Left forelimb (tissue), 1 donor: ENCODE results near the gene CMSS1.
"Not testable (repeated sequence)": the region's sequence is repeated elsewhere in the genome, so short reads cannot be mapped to it uniquely, and the experiment has no call there.

ENCODE experiments used
- DNase-seq: peaks from one replicate; pipeline ENCODE4 v3.0.0-alpha.2; 2018; ENCODE audit warnings: low spot score

Gene CMSS1

GRCh38 chr3:100083209-100083608, 265.5 kb downstream of the CMSS1 start:
- DNase-seq: no peak

DNA sequence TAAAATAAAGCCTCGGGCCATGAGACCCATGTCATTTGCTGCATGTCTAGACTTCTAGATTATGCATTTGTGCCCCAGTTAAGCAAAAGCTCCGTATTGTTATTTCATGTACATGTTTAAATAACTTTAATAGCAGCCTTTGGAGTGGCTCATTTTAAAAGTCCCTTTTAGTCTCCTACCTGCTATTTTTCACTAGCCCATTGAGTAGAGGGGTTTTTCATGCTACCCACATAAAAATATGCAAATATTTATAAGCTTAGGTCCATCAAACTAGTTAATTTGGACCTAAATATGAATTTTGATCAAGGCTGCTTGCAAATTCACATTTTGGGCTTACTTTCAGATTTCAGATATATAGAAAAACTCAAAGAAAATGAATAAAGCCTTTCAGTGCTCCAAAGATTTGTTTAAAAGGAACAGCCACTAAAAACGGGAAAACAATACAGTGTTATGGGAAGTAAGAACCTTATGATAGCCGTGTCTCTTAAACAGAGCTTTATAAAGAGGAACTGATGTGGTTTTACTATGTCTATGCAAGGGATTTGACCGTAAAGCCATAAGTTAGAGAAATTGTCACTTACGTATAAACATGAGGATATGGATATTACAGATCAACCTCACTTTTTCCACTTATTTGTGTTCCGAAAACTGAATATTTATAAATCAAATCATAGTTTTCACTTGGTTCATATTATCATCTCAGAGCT, 266.6 kb downstream of the CMSS1 start:
- DNase-seq: no peak

GRCh38 chr3:100086401-100086800, 268.7 kb downstream of the CMSS1 start:
- no peak for DNase-seq

DNA sequence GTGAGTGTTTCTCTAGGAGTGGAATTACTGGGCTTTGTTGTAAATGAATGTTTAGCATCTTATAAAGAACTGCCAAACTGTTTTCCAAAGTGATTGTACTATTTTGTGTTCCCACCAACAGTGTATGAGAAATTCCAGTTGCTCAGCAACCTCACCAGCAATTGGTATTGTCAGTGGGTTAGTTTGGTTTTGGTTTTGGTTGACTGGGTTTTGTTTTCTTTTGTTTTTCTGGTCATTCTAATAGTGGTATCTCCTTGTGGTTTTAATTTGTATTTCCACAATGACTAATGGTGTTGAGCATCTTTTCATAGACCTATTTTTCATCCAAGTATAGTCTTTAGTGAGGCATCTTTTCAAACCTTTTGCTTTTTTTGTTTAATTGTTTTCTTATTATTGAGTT, 269.5 kb downstream of the CMSS1 start:
- DNase-seq: no peak

GRCh38 chr3:100088735-100089368, 271.2 kb downstream of the CMSS1 start:
- DNase-seq: no peak

DNA sequence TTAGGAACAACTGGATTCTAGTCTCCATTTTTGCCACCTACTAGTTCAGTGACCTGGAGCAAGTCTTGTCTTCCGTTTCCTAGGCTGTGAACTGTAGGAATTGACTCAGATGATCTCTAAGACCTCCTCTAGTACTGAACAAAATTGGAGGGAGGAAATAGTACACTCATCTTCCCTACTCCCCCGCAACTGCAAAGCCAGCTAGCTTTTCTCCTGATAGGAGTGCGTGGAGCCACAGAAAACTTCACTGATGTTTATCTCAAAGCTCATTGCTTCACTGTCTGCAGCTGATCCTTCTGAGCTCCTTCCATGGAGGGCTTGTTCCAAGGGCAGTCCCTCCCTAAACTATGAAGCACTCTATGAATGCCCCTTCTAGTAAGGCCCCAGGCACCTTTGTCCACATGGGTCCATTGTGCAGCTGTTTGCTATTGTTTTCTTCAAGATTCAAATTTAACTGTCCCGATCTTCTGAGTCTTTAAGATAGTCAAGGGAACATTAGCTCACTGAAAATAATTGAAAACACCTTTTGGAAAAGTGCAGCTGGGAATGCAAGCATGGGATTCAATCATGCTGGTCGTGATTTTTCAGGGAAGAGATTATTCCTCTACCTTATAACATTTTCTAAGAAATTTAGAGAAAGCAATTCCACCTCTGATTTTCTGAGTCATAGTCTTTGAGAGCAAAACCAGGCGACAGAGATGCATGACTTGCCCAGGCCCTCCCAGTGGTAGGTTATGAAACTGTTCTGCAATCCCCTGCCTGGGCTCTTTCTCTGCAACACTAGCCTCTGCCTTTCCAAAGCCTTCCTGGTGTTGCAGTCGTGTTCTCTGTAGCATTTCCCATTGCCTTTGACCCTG, 272.4 kb downstream of the CMSS1 start:
- no peak for DNase-seq

DNA sequence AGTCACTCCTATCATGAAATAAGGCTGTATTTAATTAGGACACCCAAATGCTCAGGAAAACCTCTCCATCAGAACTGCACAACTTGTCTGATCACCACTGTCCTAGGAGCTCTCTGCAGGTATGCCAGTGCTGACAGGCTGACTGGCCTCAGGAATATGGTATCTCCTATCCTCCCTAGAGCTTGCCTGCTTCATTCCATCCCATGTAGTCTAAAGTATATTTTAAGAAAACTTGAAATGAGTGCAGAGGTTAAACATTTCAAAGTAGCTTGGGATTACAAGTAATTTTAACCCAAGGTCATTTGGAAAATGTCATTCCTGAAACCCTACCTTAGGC, 273.0 kb downstream of the CMSS1 start:
- DNase-seq: no peak

GRCh38 chr3:100093831-100094230, 276.2 kb downstream of the CMSS1 start:
- no peak for DNase-seq

- DNase-seq: not testable (repeated sequence)
These were observed 278.6 kb downstream of the CMSS1 start for GRCh38 chr3:100096286-100096685.

- no peak for DNase-seq
These were observed 279.2 kb downstream of the CMSS1 start for GRCh38 chr3:100096866-100097265.

GRCh38 chr3:100097919-100098783, 280.5 kb downstream of the CMSS1 start:
- DNase-seq: no peak

- DNase-seq: no peak
These were observed 281.1 kb downstream of the CMSS1 start for GRCh38 chr3:100098784-100099070.

GRCh38 chr3:100099621-100100020, 282.0 kb downstream of the CMSS1 start:
- DNase-seq: no peak

DNA sequence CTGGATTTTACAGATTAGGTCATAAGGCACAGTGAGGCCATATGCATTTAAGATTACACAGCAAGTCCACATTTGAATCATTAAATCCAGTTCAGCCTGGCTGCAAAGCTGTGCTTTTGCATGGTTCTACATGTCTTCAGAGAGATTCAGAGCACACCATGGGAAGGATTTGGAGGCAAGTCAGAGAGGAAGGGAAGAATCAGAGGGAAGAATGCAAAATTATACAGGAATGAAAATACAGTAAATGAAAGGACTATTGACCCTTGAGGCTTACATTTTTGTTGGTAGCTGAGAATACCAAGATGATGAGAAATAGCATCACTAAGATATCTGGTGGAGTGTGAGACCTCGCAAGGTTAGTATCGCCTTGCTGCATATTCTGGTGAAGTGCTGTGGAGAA, 282.8 kb downstream of the CMSS1 start:
- DNase-seq: no peak

- no peak for DNase-seq
These were observed 285.1 kb downstream of the CMSS1 start for GRCh38 chr3:100102757-100103156.

DNA sequence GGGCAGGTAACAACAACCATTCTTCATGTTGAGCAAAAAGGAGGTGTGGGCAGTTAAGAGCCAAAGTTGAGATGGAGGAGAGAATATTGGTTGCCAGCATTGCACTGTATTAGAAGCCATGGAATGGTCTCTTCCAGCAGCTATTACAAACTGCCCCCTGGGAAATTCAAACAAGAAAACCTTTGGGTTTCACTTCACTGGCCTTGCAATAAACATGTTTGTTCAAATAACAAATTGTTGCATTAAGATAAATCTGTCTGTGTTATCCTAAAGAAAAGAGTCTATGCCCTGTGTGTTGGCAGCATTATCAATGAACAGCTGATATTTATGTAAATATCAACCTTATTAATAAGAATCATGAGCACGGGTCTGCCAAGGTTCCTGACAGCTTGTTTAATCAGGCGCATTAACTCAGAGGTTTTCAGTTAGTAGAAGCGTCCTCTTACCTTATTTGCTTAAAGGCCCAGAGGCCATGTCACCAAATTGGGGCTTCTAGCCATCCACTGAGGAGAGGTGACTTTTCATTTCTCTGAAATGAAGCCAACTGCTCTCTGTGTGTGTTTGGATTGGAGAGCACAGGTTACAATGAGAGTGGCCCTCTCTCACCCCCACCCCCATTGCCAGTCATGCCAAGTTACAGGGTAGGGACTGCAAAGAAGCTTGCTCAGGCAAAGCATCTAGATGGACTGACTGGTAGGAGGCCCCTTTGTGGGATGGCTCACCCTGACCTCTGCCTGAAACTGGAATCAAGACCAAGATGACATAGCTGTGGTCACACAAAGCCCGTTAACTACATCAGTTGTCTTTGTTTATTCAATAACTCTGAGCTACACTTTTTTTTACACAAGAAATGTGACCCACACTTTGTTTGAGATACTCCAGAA, 286.1 kb downstream of the CMSS1 start:
- DNase-seq: no peak

DNA sequence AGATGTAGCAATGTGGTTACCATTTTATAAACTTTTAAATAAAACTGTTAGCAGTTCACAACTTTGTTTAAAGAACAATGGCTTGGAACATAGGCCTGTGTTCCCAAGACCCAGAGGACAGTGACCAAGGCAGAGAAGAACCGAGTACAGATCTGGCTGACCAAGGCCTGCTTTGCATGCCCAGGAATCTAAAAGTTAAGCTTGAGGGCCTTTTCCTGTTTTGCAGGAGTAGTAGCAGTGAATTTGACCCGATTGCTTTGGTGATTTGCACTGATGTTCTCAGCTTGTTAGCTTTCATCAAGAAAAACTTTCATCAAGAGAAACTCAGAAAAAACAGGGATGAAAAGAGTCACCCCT, 286.8 kb downstream of the CMSS1 start:
- no peak for DNase-seq

GRCh38 chr3:100104817-100105413, 287.3 kb downstream of the CMSS1 start:
- no peak for DNase-seq

DNA sequence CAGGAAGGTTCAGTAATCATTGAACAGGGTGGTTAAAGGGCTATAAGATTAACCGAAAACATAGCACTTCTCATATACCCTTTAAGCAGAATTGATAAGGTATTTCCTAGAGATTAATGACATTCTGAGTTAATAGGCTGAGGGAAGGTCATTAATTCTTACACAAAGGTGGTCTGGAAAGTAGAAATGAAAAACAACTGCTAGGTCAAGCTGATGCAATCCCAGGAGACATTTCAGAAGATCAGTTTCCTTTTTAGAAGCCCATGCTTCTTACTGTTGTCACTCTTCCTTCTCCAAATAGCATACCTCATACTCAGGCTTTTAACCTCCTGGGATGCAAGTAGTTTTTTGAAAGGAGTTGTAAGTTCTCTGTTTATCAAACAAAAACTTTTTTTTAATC, 287.8 kb downstream of the CMSS1 start:
- no peak for DNase-seq

- DNase-seq: no peak
These were observed 288.4 kb downstream of the CMSS1 start for GRCh38 chr3:100106094-100106493.

- no peak for DNase-seq
These were observed 289.0 kb downstream of the CMSS1 start for GRCh38 chr3:100106531-100107141.
